Psoas muscle (tissue), 8 donors: ENCODE data around the gene WDR18. TPM values are rescaled to one million over a fixed set of nuclear protein-coding genes. Genes with fewer than 3 reads are reported as not detected.

Experiments used
- ATAC-seq, 4 donors: fragments of 200-7000 bp; cut with Tn5 transposase; one replicate each; pipeline ENCODE4 v1.9.1; 2020; ENCODE audit warnings: moderate library complexity in 3 of 4, mild to moderate bottlenecking in 2 of 4
- DNase-seq, 2 donors: peaks; one replicate each; pipeline ENCODE4 v3.0.0-alpha.2; 2020
- H3K27ac ChIP-seq: fragments of 200-600 bp; one replicate; pipeline ENCODE4 v1.8.0; 2022
- H3K27me3 ChIP-seq, 3 donors: fragments of 200-600 bp in 1 of 3; one replicate each; pipeline versions ENCODE4 v1.6.1 to v1.8.0; 2013 to 2022; ENCODE audit warnings: low read length in 2 of 3, mild to moderate bottlenecking in 2 of 3, moderate library complexity in 1 of 3; ENCODE audit not compliant: insufficient read depth in 3 of 3
- H3K36me3 ChIP-seq, 2 donors: fragments of 200-600 bp in 1 of 2; one replicate each; pipeline versions ENCODE4 v1.6.1 to v1.8.0; 2013 to 2022; ENCODE audit warnings: low read depth in 1 of 2, mild to moderate bottlenecking in 1 of 2, moderate library complexity in 1 of 2; ENCODE audit not compliant: insufficient read depth in 1 of 2
- H3K4me1 ChIP-seq: fragments of 200-600 bp; one replicate; pipeline ENCODE4 v1.8.0; 2022
- H3K4me3 ChIP-seq: fragments of 200-600 bp; one replicate; pipeline ENCODE4 v1.8.0; 2022; ENCODE audit warnings: mild to moderate bottlenecking
- H3K9me3 ChIP-seq: fragments of 200-600 bp; one replicate; pipeline ENCODE4 v1.8.0; 2022
- WGBS, 3 donors: extraction: QIAGEN DNeasy Blood & Tissue Kit; methylation state at CpG; one replicate each; pipeline versions ENCODE4 v1.1.6 to v1.1.7; 2013; 5-methylcytosine and 5-hydroxymethylcytosine counted together
- intact Hi-C, 2 donors: fragments of 100-400 bp; cut with DNase I; formaldehyde crosslinking; loops; one replicate each; pipeline versions ENCODE4 v1.11.0 to v1.14.2; 2022
- polyA plus RNA-seq, 3 donors: library from polyadenylated mRNA; stranded (reverse); fragments of 200-250 nt; gene quantifications; one replicate each; pipeline ENCODE4 v1.2.3, GENCODE V29; 2013
- total RNA-seq, 4 donors: library from RNA; stranded (reverse); fragmentation: NEBNext Ultra II Directional in 2 of 4; extraction: Animal tissue kit (Norgen Biotek cat#: 25700) in 2 of 4; gene quantifications; one replicate each; pipeline versions ENCODE4 v1.2.1 to v1.2.4, GENCODE V29; 2021 to 2023
- TF ChIP-seq, protein P1 (sequence below): fragments of 200-600 bp; IDR thresholded peaks from one replicate; pipeline ENCODE4 v1.8.0; 2022; ENCODE audit warnings: antibody characterized with exemption
- donor health status: healthy with polysubstance abuse.
- donor health status: DM: no; HTN: no; CAD: no; lungs with moderate emphysema.
- donor health status: Bipolar disorder and iron deficiency.
- donor health status: healthy.
- donor health status: DM: yes; HTN: yes; CAD: no.
- donor health status: DM: no; HTN: no; CAD: no.
- donor health status: DM: no; HTN: no; CAD: no.
- donor health status: DM: yes; HTN: yes; CAD: no.

WDR18 gene
- total and polyA plus RNA-seq, 7 donors = 17.4 to 77.9 (median 28.0) TPM

DNA sequence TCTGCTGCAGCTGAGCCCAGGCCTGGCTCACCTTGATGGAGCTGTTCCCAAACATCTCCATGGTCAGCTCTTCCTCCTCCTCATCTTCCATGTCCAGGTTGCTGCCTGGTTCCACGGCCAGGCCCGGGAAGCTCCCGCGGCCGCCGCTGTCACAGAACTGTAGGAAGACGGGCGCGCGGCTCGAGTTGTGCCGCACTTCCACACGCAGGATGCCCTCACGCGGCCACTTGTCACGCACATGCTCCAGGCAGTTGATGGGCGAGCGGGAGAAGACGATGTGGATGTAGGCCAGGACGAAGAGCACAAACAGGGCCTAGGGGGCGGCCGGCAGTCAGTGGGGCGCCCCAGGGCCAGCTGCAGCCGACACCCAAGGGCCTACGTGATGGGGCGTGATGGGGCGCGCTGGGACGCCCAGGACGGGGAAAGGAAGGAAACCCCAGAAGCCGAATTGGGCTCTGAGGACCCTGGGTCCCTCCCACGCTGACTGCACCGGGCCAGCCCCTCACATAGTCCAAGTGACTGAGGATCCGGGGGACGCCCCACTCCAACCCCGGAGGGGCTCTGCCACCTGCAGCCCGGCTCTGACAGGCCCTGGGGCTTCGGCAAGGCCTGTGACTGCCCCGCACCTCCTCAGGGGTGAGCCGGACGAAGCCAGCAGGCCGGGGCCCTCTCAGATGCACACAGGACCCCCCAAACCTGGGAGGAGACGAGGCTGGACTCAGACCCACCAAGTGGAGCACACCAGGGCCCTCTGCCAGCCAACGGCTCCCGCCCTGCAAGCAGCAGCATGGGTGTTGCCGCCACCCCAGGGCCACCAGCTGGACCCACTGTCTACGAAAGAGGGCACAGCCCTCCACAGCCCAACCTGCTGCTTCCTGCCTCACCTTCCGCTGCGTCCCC, 30.3 kb downstream of the WDR18 start:
- Histone ChIP-seq H3K27ac (no peak overlapping the region), H3K9me3 (no peaks in the 10 kb centered on the region), H3K4me3 (no peak overlapping the region), H3K4me1 (peaks cover 52% of the 10 kb centered on the region), H3K27me3 (no peaks in the 10 kb centered on the region), H3K36me3 (peaks cover 13 to 50% of the 10 kb centered on the region in 2 donors)
- ATAC-seq (no peak), DNase-seq (peak in 1 of 2 donors; percentile 45)
- TF ChIP-seq, protein P1, sequence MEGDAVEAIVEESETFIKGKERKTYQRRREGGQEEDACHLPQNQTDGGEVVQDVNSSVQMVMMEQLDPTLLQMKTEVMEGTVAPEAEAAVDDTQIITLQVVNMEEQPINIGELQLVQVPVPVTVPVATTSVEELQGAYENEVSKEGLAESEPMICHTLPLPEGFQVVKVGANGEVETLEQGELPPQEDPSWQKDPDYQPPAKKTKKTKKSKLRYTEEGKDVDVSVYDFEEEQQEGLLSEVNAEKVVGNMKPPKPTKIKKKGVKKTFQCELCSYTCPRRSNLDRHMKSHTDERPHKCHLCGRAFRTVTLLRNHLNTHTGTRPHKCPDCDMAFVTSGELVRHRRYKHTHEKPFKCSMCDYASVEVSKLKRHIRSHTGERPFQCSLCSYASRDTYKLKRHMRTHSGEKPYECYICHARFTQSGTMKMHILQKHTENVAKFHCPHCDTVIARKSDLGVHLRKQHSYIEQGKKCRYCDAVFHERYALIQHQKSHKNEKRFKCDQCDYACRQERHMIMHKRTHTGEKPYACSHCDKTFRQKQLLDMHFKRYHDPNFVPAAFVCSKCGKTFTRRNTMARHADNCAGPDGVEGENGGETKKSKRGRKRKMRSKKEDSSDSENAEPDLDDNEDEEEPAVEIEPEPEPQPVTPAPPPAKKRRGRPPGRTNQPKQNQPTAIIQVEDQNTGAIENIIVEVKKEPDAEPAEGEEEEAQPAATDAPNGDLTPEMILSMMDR = no peak
- intact Hi-C loops = no loop called here
- WGBS, 3 donors = 91 to 92% (median 91%) methylated on average over 47 to 49 of the region's 49 CpGs

DNA sequence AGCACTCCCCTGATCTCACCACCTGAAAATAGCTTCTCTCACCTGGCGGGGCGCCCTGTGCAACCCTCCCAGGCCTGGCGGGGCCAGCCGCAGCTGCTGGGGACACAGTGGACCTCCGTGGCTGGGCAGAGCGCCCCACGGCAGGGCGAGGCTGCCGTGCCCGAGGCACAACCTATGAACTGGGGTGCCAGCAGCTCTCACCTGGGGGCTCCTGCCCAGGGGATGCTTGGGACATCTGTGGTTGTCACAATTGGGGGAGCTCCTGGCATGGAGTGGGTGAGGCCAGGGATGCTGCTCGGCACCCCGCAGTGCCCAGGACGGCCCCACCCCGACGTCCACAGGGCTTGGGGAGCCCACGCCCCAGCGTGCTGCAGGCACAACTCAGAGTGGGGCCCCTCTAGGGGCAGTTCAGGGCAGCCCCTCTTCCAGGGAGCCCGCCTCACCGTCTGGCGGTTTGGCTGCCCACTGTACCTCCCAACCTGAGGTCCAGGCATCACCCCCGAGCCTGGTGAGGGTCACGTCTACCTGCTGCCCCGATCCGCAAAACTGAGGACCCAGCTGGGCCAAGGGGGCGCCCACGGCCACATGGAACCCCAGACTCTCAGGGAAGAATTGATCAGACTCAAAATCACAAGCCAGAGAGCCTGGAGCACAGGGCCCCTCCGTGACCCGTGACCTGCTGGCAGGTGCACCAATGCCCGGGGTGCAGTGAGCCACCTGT, 31.1 kb downstream of the WDR18 start:
- intact Hi-C loops = no loop called here
- no peaks in the 10 kb centered on the region for H3K9me3 ChIP-seq
- H3K27ac ChIP-seq = no peak overlapping the region
- H3K4me1 ChIP-seq = peaks cover 57% of the 10 kb centered on the region
- peak in 1 of 2 donors; percentile 59 for DNase-seq
- 72 to 85% (median 82%) methylated on average over 29 of the region's 29 CpGs for WGBS, 3 donors
- peak overlapping the region; percentile 88 for H3K4me3 ChIP-seq
- TF ChIP-seq, protein P1 = no peak
- no peak for ATAC-seq
- H3K27me3 ChIP-seq = no peaks in the 10 kb centered on the region
- peaks cover 8 to 42% of the 10 kb centered on the region in 2 donors for H3K36me3 ChIP-seq

DNA sequence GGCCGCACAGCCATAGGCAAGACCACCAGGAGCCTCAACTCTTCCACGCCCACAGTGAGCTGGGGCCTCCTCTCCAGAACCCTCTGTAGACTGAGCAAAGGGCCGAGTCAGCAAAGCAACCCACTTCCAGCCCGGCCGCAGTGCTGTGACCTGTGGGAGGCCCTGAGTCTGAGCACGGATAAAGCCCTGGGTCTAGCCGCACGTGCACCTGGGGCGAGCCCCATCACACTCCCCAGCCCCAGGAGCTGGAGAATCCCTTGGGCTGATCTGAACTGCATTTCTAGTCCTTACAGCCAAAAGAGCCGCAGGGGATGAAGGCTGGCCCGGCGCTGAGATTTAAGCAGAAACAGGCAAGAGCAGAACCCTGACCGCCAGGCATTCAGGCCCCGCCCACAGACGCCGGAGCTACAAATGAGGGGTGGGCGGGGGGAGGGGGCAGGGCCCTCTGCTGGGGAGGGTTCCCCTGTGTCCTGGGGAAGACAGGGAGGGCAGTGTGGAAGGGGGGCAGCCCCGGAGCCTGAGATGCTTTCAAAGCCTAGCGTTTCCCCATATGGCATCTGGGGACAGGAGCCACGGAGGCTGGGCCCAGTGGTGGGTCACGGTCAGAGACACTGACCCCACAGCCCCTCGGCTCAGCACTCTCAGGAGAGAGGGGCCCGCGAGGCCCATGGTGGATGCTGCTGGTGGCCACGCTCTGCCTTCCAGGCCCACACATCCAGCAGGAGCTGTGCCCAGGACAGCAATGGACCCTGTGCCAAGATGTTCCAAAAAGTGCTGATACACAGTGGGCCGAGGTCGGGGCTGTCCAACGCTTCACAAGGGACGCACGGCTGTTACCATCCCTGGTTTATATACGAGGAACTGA, 31.9 kb downstream of the WDR18 start:
- TF ChIP-seq, protein P1 = no peak
- 56 to 60% (median 57%) methylated on average over 27 to 31 of the region's 31 CpGs for WGBS, 3 donors
- Histone ChIP-seq H3K4me3 (peak overlapping the region; percentile 88), H3K27ac (peak overlapping the region; percentile 63), H3K4me1 (peaks cover 57% of the 10 kb centered on the region), H3K27me3 (no peaks in the 10 kb centered on the region), H3K9me3 (no peaks in the 10 kb centered on the region), H3K36me3 (peaks cover 3 to 34% of the 10 kb centered on the region in 2 donors)
- no peak for ATAC-seq
- DNase-seq = peak in 1 of 2 donors; percentile 53
- intact Hi-C loops = no loop called here

DNA sequence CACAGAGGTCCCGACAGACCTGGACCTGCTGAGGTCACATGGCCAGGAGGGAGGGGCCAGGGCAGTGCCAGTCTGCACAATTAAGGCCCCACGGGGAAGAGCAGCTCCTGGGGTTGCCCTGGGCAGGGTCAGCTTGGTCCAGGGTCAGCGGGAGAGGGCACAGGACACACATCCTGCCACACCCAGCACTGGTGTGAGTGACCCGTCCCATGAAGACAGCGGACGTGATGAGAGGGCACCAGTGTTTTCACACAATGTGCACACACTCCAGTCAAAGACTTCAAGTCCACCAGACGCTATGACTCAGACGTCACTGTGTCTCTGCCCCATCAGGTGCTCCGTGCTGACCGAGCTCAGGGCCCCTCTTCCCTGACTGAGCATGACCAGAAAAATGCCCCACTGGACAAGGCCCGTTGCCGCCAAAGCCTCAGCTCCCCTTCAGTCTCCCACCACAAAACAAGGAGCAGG, 32.5 kb downstream of the WDR18 start:
- intact Hi-C loops = no loop called here
- peak in 1 of 2 donors; percentile 72 for DNase-seq
- Histone ChIP-seq H3K27ac (peak overlapping the region; percentile 63), H3K36me3 (peaks cover 3 to 27% of the 10 kb centered on the region in 2 donors), H3K4me3 (peak overlapping the region; percentile 88), H3K4me1 (peaks cover 57% of the 10 kb centered on the region), H3K9me3 (no peaks in the 10 kb centered on the region), H3K27me3 (no peaks in the 10 kb centered on the region)
- peak; percentile 4 to 26 (median 8) for ATAC-seq
- 36 to 50% (median 42%) methylated on average over 12 of the region's 12 CpGs for WGBS, 3 donors
- TF ChIP-seq, protein P1 = no peak
